Activated B cell treated with CpG ODN at 0.5 μM for 24 hours (primary cell): Measurements from ENCODE around the gene PRMT7. TPM values are rescaled to one million over a fixed set of nuclear protein-coding genes. Genes with fewer than 3 reads are reported as not detected.

Experiments used
- ATAC-seq: fragments of 200-7000 bp; cut with Tn5 transposase; one replicate; pipeline ENCODE4 v1.10.0; 2021; ENCODE audit warnings: low read depth, mild to moderate bottlenecking, moderate library complexity
- CTCF ChIA-PET: fragments of 350-600 bp; sonication (Branson Sonifier 250); formaldehyde crosslinking; loops from one replicate; lab custom pipeline; 2021; ENCODE audit warnings: antibody characterized with exemption; lab: Charles Lee
- POLR2A ChIA-PET: fragments of 350-600 bp; sonication (Branson Sonifier 250); formaldehyde crosslinking; loops from one replicate; lab custom pipeline; 2021; ENCODE audit warnings: antibody characterized with exemption; lab: Charles Lee
- DNase-seq: peaks from one replicate; pipeline ENCODE4 v3.0.0; 2022
- H3K27ac Mint-ChIP-seq: one replicate; pipeline ENCODE4 v1.8.0; 2020; ENCODE audit warnings: mixed read lengths
- H3K27me3 Mint-ChIP-seq: one replicate; pipeline ENCODE4 v1.8.0; 2021; ENCODE audit warnings: mixed read lengths
- H3K36me3 Mint-ChIP-seq: one replicate; pipeline ENCODE4 v1.8.0; 2021; ENCODE audit warnings: low read depth, mixed read lengths
- H3K4me1 Mint-ChIP-seq: one replicate; pipeline ENCODE4 v1.8.0; 2021; ENCODE audit warnings: mixed read lengths
- H3K4me3 Mint-ChIP-seq: one replicate; pipeline ENCODE4 v1.8.0; 2020; ENCODE audit warnings: mild to moderate bottlenecking, mixed read lengths
- H3K9me3 Mint-ChIP-seq: one replicate; pipeline ENCODE4 v1.8.0; 2020; ENCODE audit warnings: mixed read lengths
- CTCF ChIP-seq: fragments of 200-600 bp; IDR thresholded peaks from one replicate; pipeline ENCODE4 v1.8.0; 2022; ENCODE audit warnings: antibody characterized with exemption, mild to moderate bottlenecking
- intact Hi-C: fragments of 100-400 bp; cut with micrococcal nuclease; formaldehyde crosslinking; loops from one replicate; pipeline ENCODE4 v1.15.1; 2024
- total RNA-seq: library from RNA; stranded (reverse); gene quantifications from 2 replicates; pipeline ENCODE4 v1.2.3, GENCODE V29; 2022

The PRMT7 gene
- total RNA-seq, 1 donor from 2014 or later, result 50.3 TPM

GRCh38 chr16:68354816-68355215, 44.0 kb downstream of the PRMT7 start:
- no peak for TF ChIP-seq CTCF
- no peak overlapping the region for H3K27ac Mint-ChIP-seq
- intact Hi-C loops, result no loop called here
- no peak for ATAC-seq
- no peak for DNase-seq
- H3K27me3 Mint-ChIP-seq, result no peaks in the 10 kb centered on the region
- ChIA-PET CTCF (no interaction called here), POLR2A (no interaction called here)
- H3K36me3 Mint-ChIP-seq, result peaks cover 68% of the 10 kb centered on the region
- H3K4me3 Mint-ChIP-seq, result no peak overlapping the region
- no peaks in the 10 kb centered on the region for H3K9me3 Mint-ChIP-seq
- peaks cover 17% of the 10 kb centered on the region for H3K4me1 Mint-ChIP-seq

DNA sequence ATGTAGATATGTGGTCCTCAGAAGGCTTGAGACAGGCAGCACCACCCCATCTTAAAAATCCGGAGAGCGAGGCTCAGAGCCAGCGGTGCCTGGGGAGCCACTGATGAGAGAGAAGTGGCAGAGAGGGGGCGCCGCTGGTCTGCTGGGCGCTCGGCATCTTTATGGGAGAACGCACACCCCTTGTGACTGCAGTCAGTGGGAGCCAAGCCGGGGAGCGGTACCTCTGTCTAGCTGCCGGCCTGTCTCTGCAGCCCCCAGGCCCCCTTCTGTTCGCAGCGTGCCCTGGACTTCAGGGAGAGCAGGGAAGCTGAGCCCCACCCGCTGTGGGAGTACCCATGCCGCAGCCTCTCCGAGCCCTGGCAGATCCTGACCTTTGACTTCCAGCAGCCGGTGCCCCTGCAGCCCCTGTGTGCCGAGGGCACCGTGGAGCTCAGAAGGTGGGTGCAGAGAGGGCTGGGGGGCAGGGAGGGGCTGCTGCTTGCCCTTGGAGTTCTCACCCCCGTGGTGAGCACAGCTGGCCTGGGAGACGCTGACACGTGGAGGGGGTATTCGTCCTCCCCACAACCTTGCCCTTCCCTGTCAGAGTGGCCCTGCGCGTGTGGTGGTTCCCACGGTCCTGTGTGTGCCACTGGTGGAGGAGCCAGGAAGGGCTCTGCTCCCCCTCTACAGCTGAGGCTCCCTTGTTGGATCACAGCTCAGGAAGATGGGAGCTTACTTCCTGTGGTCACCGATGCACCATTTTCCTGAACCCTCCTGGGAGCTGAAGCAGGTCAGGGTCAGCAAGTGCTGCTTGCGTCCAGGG, 44.8 kb downstream of the PRMT7 start:
- Mint-ChIP-seq H3K4me3 (no peak overlapping the region), H3K4me1 (peaks cover 17% of the 10 kb centered on the region), H3K27ac (no peak overlapping the region), H3K36me3 (peaks cover 65% of the 10 kb centered on the region), H3K9me3 (no peaks in the 10 kb centered on the region), H3K27me3 (no peaks in the 10 kb centered on the region)
- ATAC-seq (no peak), DNase-seq (no peak)
- CTCF ChIA-PET, result interaction anchor here (0.9 to 1.2 kb wide), 2 partner anchors 94 to 154 kb away, joined by 3 to 4 read pairs; no protein-coding TSS in a partner anchor
- TF ChIP-seq CTCF, result no peak
- POLR2A ChIA-PET, result interaction anchor here (0.5 to 1.1 kb wide), 2 partner anchors 13 to 832 kb away, joined by 4 to 7 read pairs; no protein-coding TSS in a partner anchor
- intact Hi-C loops, result no loop called here

DNA sequence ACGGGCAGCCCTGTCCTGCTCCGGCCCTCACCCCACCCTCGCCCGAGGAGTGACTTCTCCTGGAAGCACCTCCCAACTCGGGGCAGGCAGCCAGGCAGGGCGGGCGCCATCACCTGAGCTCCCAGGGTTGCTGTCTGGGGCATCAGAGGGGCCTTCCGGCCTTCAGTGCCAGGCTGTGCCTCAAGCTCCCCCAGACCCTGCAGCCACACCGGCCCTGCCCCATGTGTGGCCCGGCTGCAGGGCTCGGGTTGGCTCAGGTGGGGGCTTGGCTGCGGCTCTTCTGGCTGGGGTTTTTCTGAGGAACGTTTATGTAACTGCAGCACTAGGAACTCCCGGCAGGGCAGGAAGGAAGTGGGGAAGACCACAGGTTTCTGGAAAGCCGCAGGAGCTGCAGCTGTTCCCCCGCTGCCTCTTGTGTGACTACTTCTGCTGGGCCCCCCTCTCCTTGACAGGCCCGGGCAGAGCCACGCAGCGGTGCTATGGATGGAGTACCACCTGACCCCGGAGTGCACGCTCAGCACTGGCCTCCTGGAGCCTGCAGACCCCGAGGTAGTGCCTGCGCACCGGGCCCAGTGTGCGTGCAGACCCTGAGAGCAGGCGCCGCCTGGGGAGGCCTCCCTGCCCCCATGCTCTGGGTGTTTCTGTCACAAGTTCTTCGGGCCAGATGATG, 45.6 kb downstream of the PRMT7 start:
- H3K36me3 Mint-ChIP-seq, result peaks cover 61% of the 10 kb centered on the region
- peak; percentile 57 for ATAC-seq

DNA sequence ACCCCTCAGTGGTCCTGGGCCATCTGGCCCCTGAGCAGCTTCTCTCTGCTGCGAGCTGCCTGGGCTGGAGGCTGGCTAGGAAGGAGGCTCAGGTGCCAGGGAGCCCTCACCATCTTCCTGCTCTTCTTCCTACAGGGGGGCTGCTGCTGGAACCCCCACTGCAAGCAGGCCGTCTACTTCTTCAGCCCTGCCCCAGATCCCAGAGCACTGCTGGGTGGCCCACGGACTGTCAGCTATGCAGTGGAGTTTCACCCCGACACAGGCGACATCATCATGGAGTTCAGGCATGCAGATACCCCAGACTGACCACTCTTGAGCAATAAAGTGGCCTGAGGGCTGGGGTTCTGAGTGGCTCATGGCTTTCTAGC, 46.1 kb downstream of the PRMT7 start:
- DNase-seq, result no peak
- Mint-ChIP-seq H3K9me3 (no peaks in the 10 kb centered on the region), H3K4me1 (peaks cover 17% of the 10 kb centered on the region), H3K27me3 (no peaks in the 10 kb centered on the region), H3K4me3 (no peak overlapping the region), H3K36me3 (peaks cover 56% of the 10 kb centered on the region), H3K27ac (no peak overlapping the region)
- no peak for TF ChIP-seq CTCF
- ChIA-PET CTCF (interaction anchor here (1.0 to 1.2 kb wide), 2 partner anchors 95 to 153 kb away, joined by 3 read pairs; no protein-coding TSS in a partner anchor), POLR2A (interaction anchor here (1.1 kb wide), 1 partner anchor 11 kb away, joined by 7 read pairs; no protein-coding TSS in a partner anchor)
- intact Hi-C loops, result no loop called here
- no peak for ATAC-seq

More for the DNA sequence above, 45.6 kb downstream of the PRMT7 start:
- CTCF ChIA-PET, result interaction anchor here (0.9 to 1.2 kb wide), 3 partner anchors 95 to 154 kb away, joined by 3 to 4 read pairs (median 3); no protein-coding TSS in a partner anchor
- H3K4me1 Mint-ChIP-seq, result peaks cover 17% of the 10 kb centered on the region
- POLR2A ChIA-PET, result interaction anchor here (0.5 to 1.1 kb wide), 2 partner anchors 12 to 831 kb away, joined by 4 to 7 read pairs; no protein-coding TSS in a partner anchor
- no peaks in the 10 kb centered on the region for H3K27me3 Mint-ChIP-seq
- intact Hi-C loops, result no loop called here
- no peak for TF ChIP-seq CTCF
- H3K4me3 Mint-ChIP-seq, result peak overlapping the region; percentile 32
- DNase-seq, result no peak
- H3K27ac Mint-ChIP-seq, result no peak overlapping the region
- H3K9me3 Mint-ChIP-seq, result no peaks in the 10 kb centered on the region

GRCh38 chr16:68357521-68357922, 46.7 kb downstream of the PRMT7 start:
- DNase-seq (no peak), ATAC-seq (no peak)
- no peak overlapping the region for H3K4me3 Mint-ChIP-seq
- ChIA-PET POLR2A (interaction anchor here (0.7 to 1.0 kb wide), 2 partner anchors 27 to 47 kb away, joined by 3 read pairs; partner anchors contain the start of genes PRMT7 and SLC7A6OS), CTCF (interaction anchor here (1.0 kb wide), 1 partner anchor 152 kb away, joined by 3 read pairs; no protein-coding TSS in a partner anchor)
- intact Hi-C loops, result no loop called here
- H3K9me3 Mint-ChIP-seq, result no peaks in the 10 kb centered on the region
- peaks cover 51% of the 10 kb centered on the region for H3K36me3 Mint-ChIP-seq
- no peak for TF ChIP-seq CTCF
- no peaks in the 10 kb centered on the region for H3K27me3 Mint-ChIP-seq
- H3K4me1 Mint-ChIP-seq, result peaks cover 17% of the 10 kb centered on the region
- H3K27ac Mint-ChIP-seq, result no peak overlapping the region
